AG04450 (cell line): ENCODE data around the gene ZFR2. TPM values are rescaled to one million over a fixed set of nuclear protein-coding genes. Genes with fewer than 3 reads are reported as not detected.
A peak's percentile ranks its signal among the peaks of the same experiment; 100 is the strongest.

ENCODE experiments used
- CTCF ChIA-PET: fragments of 300-600, 350-600 bp; formaldehyde crosslinking; extraction: SDS; loops from one replicate; lab custom pipeline; 2022; ENCODE audit warnings: antibody characterized with exemption, inconsistent platforms; lab: Charles Lee
- POLR2A ChIA-PET: fragments of 350-600 bp; formaldehyde crosslinking; extraction: SDS; loops from one replicate; lab custom pipeline; 2021; ENCODE audit warnings: antibody characterized with exemption, inconsistent platforms; lab: Yijun Ruan, JAX
- DNase-seq: peaks from one replicate; pipeline ENCODE4 v3.0.0-alpha.2; 2011; ENCODE audit warnings: low read depth, low spot score
- H3K27ac ChIP-seq: one replicate; pipeline ENCODE4 v1.5.1; 2012; ENCODE audit warnings: low read depth, low read length, control low read depth
- H3K27me3 ChIP-seq: one replicate; pipeline ENCODE4 v1.6.0; 2012; ENCODE audit warnings: low read length; ENCODE audit not compliant: control insufficient read depth, insufficient read depth
- H3K4me3 ChIP-seq: 2 replicates; pipeline ENCODE4 v1.5.1; 2011; ENCODE audit warnings: mild to moderate bottlenecking, low read depth, low read length, control low read depth
- H3K9me3 ChIP-seq: 2 replicates; pipeline ENCODE4 v1.5.1; 2012; ENCODE audit warnings: low read length; ENCODE audit not compliant: control insufficient read depth, insufficient read depth
- CTCF ChIP-seq: IDR thresholded peaks from 2 replicates; pipeline ENCODE4 v1.5.1; 2011; ENCODE audit warnings: low read depth, low read length, control low read depth, inconsistent platforms
- polyA plus RNA-seq: library from polyadenylated mRNA; depleted of rRNA; stranded (reverse); fragments of >200 nt; gene quantifications from 2 replicates; pipeline ENCODE4 v1.2.3, GENCODE V29; 2011

The ZFR2 gene
- polyA plus RNA-seq, 1 experiment = not detected

- H3K9me3 ChIP-seq = peaks cover 18% of the 10 kb centered on the region
- CTCF ChIA-PET = no interaction called here
- POLR2A ChIA-PET = interaction anchor here (0.6 kb wide), 1 partner anchor 44 kb away, joined by 8 read pairs; no protein-coding TSS in a partner anchor
- peaks cover 6% of the 10 kb centered on the region for H3K27me3 ChIP-seq
- DNase-seq = no peak
- H3K27ac ChIP-seq = no peak overlapping the region
- no peak overlapping the region for H3K4me3 ChIP-seq
- TF ChIP-seq CTCF = no peak
These were observed 19.1 kb downstream of the ZFR2 start for GRCh38 chr19:3849787-3850186.

DNA sequence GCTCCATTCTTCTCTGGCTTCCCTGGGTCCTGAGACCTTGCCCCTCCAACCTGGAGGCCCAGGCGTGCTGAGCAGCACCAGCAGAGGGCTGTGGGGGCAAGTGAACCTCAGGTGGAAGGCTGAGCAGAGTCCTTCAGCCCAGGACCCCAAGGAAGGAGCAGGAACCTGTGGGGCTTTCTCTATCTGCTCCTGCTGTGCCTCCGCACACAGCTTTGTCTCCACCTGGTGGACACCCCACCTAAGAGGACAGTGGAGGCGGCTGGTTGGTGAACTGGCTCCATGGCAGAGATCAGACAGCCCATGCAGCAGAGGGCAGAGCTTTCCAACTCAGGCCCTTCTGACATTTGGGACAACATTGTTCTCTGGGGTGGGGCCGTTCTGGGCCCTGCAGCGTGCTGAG lies 19.7 kb downstream of the ZFR2 start:
- POLR2A ChIA-PET = interaction anchor here (0.6 kb wide), 1 partner anchor 45 kb away, joined by 8 read pairs; no protein-coding TSS in a partner anchor
- Histone ChIP-seq H3K27ac (no peak overlapping the region), H3K4me3 (no peak overlapping the region), H3K9me3 (peaks cover 18% of the 10 kb centered on the region), H3K27me3 (peaks cover 6% of the 10 kb centered on the region)
- DNase-seq = no peak
- TF ChIP-seq CTCF = peak; percentile 48
- CTCF ChIA-PET = interaction anchor here (0.5 kb wide), 1 partner anchor 863 kb away, joined by 6 read pairs; no protein-coding TSS in a partner anchor

DNA sequence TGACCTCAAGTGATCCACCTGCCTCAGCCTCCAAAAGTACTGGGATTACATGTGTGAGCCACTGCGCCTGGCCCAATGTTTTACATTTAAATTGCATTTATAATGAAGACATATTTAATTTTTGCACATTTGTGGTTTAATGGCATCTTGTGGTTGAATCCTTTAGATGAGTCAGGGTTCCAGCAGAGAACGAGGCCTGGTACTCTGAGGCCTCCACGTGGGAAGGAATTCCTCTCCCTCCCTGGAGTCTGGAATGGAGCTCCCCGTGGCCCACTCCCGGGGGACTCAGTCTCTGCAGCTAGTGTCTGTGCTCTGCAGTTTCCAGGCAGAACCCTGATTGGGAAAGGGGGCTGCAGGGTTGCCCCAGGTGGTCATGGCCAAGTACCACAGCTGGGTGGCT lies 24.2 kb downstream of the ZFR2 start:
- POLR2A ChIA-PET = no interaction called here
- H3K9me3 ChIP-seq = peaks cover 4% of the 10 kb centered on the region; the same call in 1 of the 2 replicates
- no peak for TF ChIP-seq CTCF
- CTCF ChIA-PET = no interaction called here
- peaks cover 9% of the 10 kb centered on the region for H3K27me3 ChIP-seq
- no peak overlapping the region for H3K4me3 ChIP-seq
- H3K27ac ChIP-seq = no peak overlapping the region
- DNase-seq = no peak

- ChIA-PET POLR2A (interaction anchor here (0.7 kb wide), 1 partner anchor 14 kb away, joined by 4 read pairs; no protein-coding TSS in a partner anchor), CTCF (no interaction called here)
- no peak for TF ChIP-seq CTCF
- H3K9me3 ChIP-seq = peaks cover 10% of the 10 kb centered on the region; the same call in 1 of the 2 replicates
- peaks cover 6% of the 10 kb centered on the region for H3K27me3 ChIP-seq
- H3K4me3 ChIP-seq = no peak overlapping the region
- DNase-seq = no peak
- H3K27ac ChIP-seq = no peak overlapping the region
These were observed 25.9 kb downstream of the ZFR2 start for GRCh38 chr19:3842948-3843347.

DNA sequence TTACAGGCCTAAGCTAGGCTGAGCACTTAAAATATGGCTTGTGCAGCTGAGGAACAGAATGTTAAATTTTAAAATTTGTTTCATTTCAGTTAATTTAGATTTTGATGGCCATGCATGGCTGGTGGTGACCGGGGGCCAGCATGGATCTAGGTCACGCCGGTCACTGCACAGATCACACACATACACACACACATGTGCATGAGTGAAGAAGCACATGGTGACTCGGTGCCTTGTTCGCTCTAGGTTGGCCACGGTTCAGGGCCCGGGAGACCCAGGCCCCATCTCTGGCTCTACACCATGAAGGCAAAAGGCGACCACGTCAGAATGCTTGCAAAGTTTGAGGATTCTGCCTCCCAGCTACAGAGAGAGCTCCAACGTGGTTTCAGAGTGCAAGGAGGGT lies 28.0 kb downstream of the ZFR2 start:
- TF ChIP-seq CTCF = no peak
- H3K27ac ChIP-seq = no peak overlapping the region
- H3K27me3 ChIP-seq = peaks cover 4% of the 10 kb centered on the region
- CTCF ChIA-PET = no interaction called here
- no peak for DNase-seq
- POLR2A ChIA-PET = no interaction called here
- no peak overlapping the region for H3K4me3 ChIP-seq
- peaks cover 8% of the 10 kb centered on the region for H3K9me3 ChIP-seq
